HG02884 (cell line): ENCODE data around the gene SND1.

Experiments
- ATAC-seq: cut with Tn5 transposase; IDR thresholded peaks from one replicate; pipeline ENCODE4 v1.9.1; 2021; ENCODE audit warnings: mild to moderate bottlenecking, moderate library complexity; ENCODE audit not compliant: unreplicated experiment

Gene SND1

GRCh38 chr7:127858091-127858914 is 206.3 kb downstream of the SND1 start:
- no peak for ATAC-seq

GRCh38 chr7:127858915-127859189 is 206.9 kb downstream of the SND1 start:
- ATAC-seq: no peak

- ATAC-seq: no peak
These were observed 207.3 kb downstream of the SND1 start for GRCh38 chr7:127859330-127859729.

- ATAC-seq: no peak
These were observed 210.5 kb downstream of the SND1 start for GRCh38 chr7:127862525-127862924.

GRCh38 chr7:127863082-127863481 is 211.1 kb downstream of the SND1 start:
- no peak for ATAC-seq

- no peak for ATAC-seq
These were observed 213.5 kb downstream of the SND1 start for GRCh38 chr7:127865466-127865865.

- ATAC-seq: peak; percentile 48
These were observed 218.4 kb downstream of the SND1 start for GRCh38 chr7:127870231-127870907.

GRCh38 chr7:127871226-127871625 is 219.2 kb downstream of the SND1 start:
- ATAC-seq: no peak

GRCh38 chr7:127872122-127872521 is 220.1 kb downstream of the SND1 start:
- ATAC-seq: peak; percentile 51

- ATAC-seq: no peak
These were observed 221.2 kb downstream of the SND1 start for GRCh38 chr7:127873151-127873550.

- ATAC-seq: no peak
These were observed 222.0 kb downstream of the SND1 start for GRCh38 chr7:127873715-127874636.

GRCh38 chr7:127874951-127875608 is 223.1 kb downstream of the SND1 start:
- ATAC-seq: no peak

GRCh38 chr7:127876393-127876792 is 224.4 kb downstream of the SND1 start:
- ATAC-seq: no peak

GRCh38 chr7:127877951-127878350 is 226.0 kb downstream of the SND1 start:
- no peak for ATAC-seq

- ATAC-seq: no peak
These were observed 226.8 kb downstream of the SND1 start for GRCh38 chr7:127878791-127879190.

GRCh38 chr7:127879436-127879835 is 227.4 kb downstream of the SND1 start:
- no peak for ATAC-seq

- no peak for ATAC-seq
These were observed 227.9 kb downstream of the SND1 start for GRCh38 chr7:127879942-127880341.

- ATAC-seq: no peak
These were observed 228.5 kb downstream of the SND1 start for GRCh38 chr7:127880454-127880853.

- no peak for ATAC-seq
These were observed 229.6 kb downstream of the SND1 start for GRCh38 chr7:127881564-127881963.

- no peak for ATAC-seq
These were observed 230.4 kb downstream of the SND1 start for GRCh38 chr7:127882313-127882920.
